PC-9 (cell line): ENCODE data around the gene VSTM2L. TPM values are rescaled to one million over a fixed set of nuclear protein-coding genes. Genes with fewer than 3 reads are reported as not detected.
A peak's percentile ranks its signal among the peaks of the same experiment; 100 is the strongest.

Experiments used
- BruUV-seq: library from RNA; stranded (reverse); fragments of 400-500 nt; replicated peaks from 2 replicates; lab custom pipeline; 2021; lab: Mats Ljungman, UMichigan
- CTCF ChIA-PET: fragments of 300-600 bp; sonication (Branson Sonifier 250); formaldehyde crosslinking; loops from one replicate; lab custom pipeline; 2022; ENCODE audit warnings: antibody characterized with exemption; lab: Charles Lee
- POLR2A ChIA-PET: fragments of 300-600 bp; sonication (Branson Sonifier 250); formaldehyde crosslinking; loops from one replicate; lab custom pipeline; 2022; ENCODE audit warnings: antibody characterized with exemption; ENCODE audit not compliant: unreplicated experiment; lab: Charles Lee
- DNase-seq, 2 experiments: peaks; one replicate each; pipeline versions ENCODE4 v3.0.0 to v3.0.0-alpha.2; 2015 to 2022; ENCODE audit warnings: mixed read lengths in 1 of 2
- H2AFZ ChIP-seq: fragments of 200-600 bp; sonication (generic); 2 replicates; pipeline ENCODE4 v1.8.1; 2017; ENCODE audit warnings: antibody characterized with exemption
- H3F3A ChIP-seq: fragments of 200-600 bp; sonication (generic); 2 replicates; pipeline ENCODE4 v1.8.1; 2017; ENCODE audit warnings: antibody characterized with exemption, mild to moderate bottlenecking, low read depth; ENCODE audit not compliant: insufficient read depth
- H3K27ac ChIP-seq: fragments of 200-600 bp; sonication (generic); 2 replicates; pipeline ENCODE4 v1.6.1; 2016; ENCODE audit warnings: mixed run types
- H3K27me3 ChIP-seq: fragments of 200-600 bp; sonication (generic); 2 replicates; pipeline ENCODE4 v1.6.1; 2016; ENCODE audit warnings: low read depth, mixed run types; ENCODE audit not compliant: insufficient read depth
- H3K36me3 ChIP-seq: fragments of 200-600 bp; sonication (generic); 2 replicates; pipeline ENCODE4 v1.6.1; 2016; ENCODE audit warnings: low read depth, mixed run types
- H3K4me1 ChIP-seq: fragments of 200-600 bp; sonication (generic); replicated peaks from 2 replicates; pipeline ENCODE4 v1.6.1; 2016; ENCODE audit warnings: mixed run types; ENCODE audit not compliant: insufficient read depth
- H3K4me2 ChIP-seq: fragments of 200-600 bp; sonication (generic); 2 replicates; pipeline ENCODE4 v1.6.1; 2017; ENCODE audit warnings: mixed run types
- H3K4me3 ChIP-seq: fragments of 200-600 bp; sonication (generic); 2 replicates; pipeline ENCODE4 v1.6.1; 2016; ENCODE audit warnings: mixed run types
- H3K79me2 ChIP-seq: fragments of 200-600 bp; sonication (generic); 2 replicates; pipeline ENCODE4 v1.6.1; 2017; ENCODE audit warnings: low read depth, mixed run types
- H3K9me2 ChIP-seq: fragments of 200-600 bp; sonication (generic); 2 replicates; pipeline ENCODE4 v1.8.1; 2017; ENCODE audit warnings: mild to moderate bottlenecking; ENCODE audit not compliant: insufficient read depth
- H3K9me3 ChIP-seq: fragments of 200-600 bp; sonication (generic); 2 replicates; pipeline ENCODE4 v1.8.1; 2016; ENCODE audit warnings: low read depth; ENCODE audit not compliant: insufficient read depth
- H4K20me1 ChIP-seq: fragments of 200-600 bp; sonication (generic); 2 replicates; pipeline ENCODE4 v1.8.1; 2017; ENCODE audit not compliant: insufficient read depth
- EZH2 ChIP-seq: fragments of 200-600 bp; sonication (generic); IDR thresholded peaks from 2 replicates; pipeline ENCODE4 v1.8.0; 2017; ENCODE audit warnings: antibody characterized with exemption, low read depth
- intact Hi-C: fragments of 100-400 bp; cut with micrococcal nuclease; formaldehyde crosslinking; loops from one replicate; pipeline ENCODE4 v1.10.0; 2022; ENCODE audit not compliant: unreplicated experiment
- total RNA-seq: library from RNA; stranded (reverse); gene quantifications from 2 replicates; pipeline ENCODE4 v1.2.3, GENCODE V29; 2021
- TF ChIP-seq, protein P1 (sequence below): fragments of 200-600 bp; sonication (generic); conservative IDR thresholded peaks from 2 replicates; pipeline ENCODE4 v1.6.1; 2017; ENCODE audit warnings: mixed run types, antibody characterized with exemption, mild to moderate bottlenecking, moderate library complexity

Gene VSTM2L
- total RNA-seq, 1 experiment from 2014 or later, result 1.4 TPM

DNA sequence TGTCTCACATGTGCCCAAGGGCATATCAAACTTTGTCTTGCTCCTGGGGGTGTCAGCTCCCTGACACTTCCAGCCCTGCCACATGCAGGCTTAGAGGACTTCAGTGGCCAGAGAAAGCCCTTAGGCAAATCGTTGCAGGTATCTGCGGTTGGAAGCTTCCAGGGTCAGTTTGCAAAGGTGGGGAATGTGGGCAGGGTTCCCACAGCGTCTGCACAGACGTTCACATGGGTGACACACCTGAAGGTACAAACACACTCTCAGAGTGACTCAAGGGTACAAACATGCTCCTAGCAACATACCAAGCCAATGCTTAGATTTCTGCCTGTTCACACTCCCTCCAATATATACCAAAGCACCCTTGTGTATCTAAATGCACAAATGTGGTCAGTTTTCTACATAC lies 30.0 kb downstream of the VSTM2L start:
- H3K79me2 ChIP-seq, result no peaks in the 10 kb centered on the region
- peaks cover 3% of the 10 kb centered on the region; the same call in 1 of the 2 replicates for H3F3A ChIP-seq
- H3K27me3 ChIP-seq, result peaks cover 18% of the 10 kb centered on the region
- H3K36me3 ChIP-seq, result no peaks in the 10 kb centered on the region
- POLR2A ChIA-PET, result interaction anchor here (0.8 kb wide), 1 partner anchor 60 kb away, joined by 4 read pairs; no protein-coding TSS in a partner anchor
- DNase-seq, result peak; percentile 87 to 88
- H3K4me3 ChIP-seq, result no peak overlapping the region
- CTCF ChIA-PET, result interaction anchor here (1.4 kb wide), 1 partner anchor 62 kb away, joined by 4 read pairs; no protein-coding TSS in a partner anchor
- H3K4me1 ChIP-seq, result peaks cover 10% of the 10 kb centered on the region; the same call in 1 of the 2 replicates
- intact Hi-C loops, result loop anchor here (1.0 to 2.0 kb wide), 2 partner anchors 26 to 57 kb away; no protein-coding TSS in a partner anchor
- TF ChIP-seq, protein P1, sequence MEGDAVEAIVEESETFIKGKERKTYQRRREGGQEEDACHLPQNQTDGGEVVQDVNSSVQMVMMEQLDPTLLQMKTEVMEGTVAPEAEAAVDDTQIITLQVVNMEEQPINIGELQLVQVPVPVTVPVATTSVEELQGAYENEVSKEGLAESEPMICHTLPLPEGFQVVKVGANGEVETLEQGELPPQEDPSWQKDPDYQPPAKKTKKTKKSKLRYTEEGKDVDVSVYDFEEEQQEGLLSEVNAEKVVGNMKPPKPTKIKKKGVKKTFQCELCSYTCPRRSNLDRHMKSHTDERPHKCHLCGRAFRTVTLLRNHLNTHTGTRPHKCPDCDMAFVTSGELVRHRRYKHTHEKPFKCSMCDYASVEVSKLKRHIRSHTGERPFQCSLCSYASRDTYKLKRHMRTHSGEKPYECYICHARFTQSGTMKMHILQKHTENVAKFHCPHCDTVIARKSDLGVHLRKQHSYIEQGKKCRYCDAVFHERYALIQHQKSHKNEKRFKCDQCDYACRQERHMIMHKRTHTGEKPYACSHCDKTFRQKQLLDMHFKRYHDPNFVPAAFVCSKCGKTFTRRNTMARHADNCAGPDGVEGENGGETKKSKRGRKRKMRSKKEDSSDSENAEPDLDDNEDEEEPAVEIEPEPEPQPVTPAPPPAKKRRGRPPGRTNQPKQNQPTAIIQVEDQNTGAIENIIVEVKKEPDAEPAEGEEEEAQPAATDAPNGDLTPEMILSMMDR, result no peak
- no peak for TF ChIP-seq EZH2
- no peaks in the 10 kb centered on the region for H4K20me1 ChIP-seq
- H3K9me3 ChIP-seq, result no peaks in the 10 kb centered on the region
- no peak overlapping the region for H3K27ac ChIP-seq
- H3K9me2 ChIP-seq, result no peaks in the 10 kb centered on the region
- H3K4me2 ChIP-seq, result no peak overlapping the region
- BruUV-seq, result no TSS peak
- H2AFZ ChIP-seq, result no peak overlapping the region

DNA sequence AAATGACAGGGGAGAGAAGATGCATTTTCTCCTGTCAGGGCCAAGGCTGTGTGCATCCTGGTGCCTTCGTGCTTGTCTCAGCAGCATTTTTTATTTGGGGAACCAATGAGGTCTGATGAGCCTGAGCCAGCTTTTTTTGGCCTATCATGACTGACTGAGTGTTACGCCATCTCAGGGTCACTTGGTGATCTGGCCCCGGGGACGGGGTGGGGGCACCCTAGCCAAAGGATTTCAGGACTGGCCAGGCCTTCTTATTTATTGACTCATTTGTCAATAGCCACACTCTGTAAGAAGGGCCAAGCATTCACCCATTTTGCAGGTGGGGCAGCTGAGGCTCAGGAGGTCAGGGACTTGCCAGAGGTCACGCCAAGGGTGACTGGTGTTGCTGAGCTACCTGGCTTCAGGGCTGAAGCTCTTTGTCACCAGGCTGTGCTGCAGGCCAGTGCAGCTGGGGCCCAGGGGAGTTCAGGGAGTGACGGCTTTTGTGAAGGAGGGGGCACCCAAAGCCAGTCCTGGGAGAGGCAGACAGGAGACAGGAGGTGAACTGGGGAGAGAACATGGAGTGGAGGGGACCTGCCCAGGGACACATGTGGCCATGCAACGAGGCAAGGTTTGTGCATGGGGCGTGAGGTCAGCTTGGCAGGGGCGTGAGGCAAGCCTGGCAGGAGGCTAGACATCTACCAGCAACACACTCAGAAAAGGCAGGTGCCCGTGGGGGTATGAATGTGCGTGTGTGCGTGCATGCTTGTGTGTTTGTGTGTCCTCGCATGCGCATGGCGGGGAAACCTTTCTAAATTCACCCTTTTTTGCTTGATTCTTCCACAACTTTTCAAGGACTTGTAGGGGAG lies 31.1 kb downstream of the VSTM2L start:
- intact Hi-C loops, result loop anchor here (1.0 to 2.0 kb wide), 2 partner anchors 27 to 56 kb away; no protein-coding TSS in a partner anchor
- ChIA-PET CTCF (no interaction called here), POLR2A (no interaction called here)
- Histone ChIP-seq H3K4me2 (no peak overlapping the region), H3K27ac (no peak overlapping the region), H3K4me1 (peaks cover 10% of the 10 kb centered on the region; the same call in 1 of the 2 replicates), H4K20me1 (no peaks in the 10 kb centered on the region), H3K36me3 (no peaks in the 10 kb centered on the region), H3K27me3 (peaks cover 16% of the 10 kb centered on the region), H3F3A (peaks cover 3% of the 10 kb centered on the region; the same call in 1 of the 2 replicates), H2AFZ (no peak overlapping the region), H3K9me2 (no peaks in the 10 kb centered on the region), H3K9me3 (no peaks in the 10 kb centered on the region), H3K79me2 (no peaks in the 10 kb centered on the region), H3K4me3 (no peak overlapping the region)
- DNase-seq, result no peak
- BruUV-seq, result no TSS peak
- TF ChIP-seq, protein P1, result no peak
- TF ChIP-seq EZH2, result no peak

DNA sequence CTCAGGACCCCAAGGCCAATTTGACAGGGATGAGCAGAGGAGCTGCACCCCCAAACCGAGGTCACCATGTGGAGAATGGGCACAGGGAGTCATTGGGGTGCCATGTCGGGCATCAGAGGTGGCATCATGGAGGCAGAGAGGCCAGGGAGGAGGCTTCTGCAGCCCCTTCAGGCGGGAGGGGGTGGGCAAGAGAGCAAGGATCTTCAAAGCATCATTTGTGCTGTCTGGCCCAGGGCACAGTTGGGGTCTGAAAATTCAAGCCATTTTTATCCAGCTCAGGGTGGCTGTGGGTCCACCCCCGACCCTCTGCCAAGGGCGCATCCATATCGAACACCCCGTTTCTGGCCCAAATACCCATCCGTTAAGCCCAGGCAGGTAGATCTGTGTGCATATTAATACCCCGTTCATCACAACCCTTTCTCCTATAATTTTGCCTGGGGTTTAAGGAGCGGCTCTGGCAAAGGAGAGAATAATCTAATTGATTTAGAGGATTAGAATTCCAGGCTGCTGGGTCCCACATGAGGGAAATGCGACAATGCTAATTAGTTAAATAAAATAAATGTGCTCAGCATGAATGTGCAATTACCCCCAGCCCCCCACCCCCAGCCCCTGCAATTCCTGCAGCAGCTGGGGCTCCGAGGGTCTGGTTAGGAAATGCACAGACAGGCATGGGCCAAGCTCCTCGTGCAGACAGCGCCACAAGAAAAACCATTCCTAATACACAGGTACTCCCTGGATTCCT lies 31.9 kb downstream of the VSTM2L start:
- H3K79me2 ChIP-seq, result no peaks in the 10 kb centered on the region
- no TSS peak for BruUV-seq

More for the DNA sequence above, 31.9 kb downstream of the VSTM2L start:
- TF ChIP-seq, protein P1, result no peak
- no peak for TF ChIP-seq EZH2
- peaks cover 3% of the 10 kb centered on the region; the same call in 1 of the 2 replicates for H3F3A ChIP-seq
- H3K9me3 ChIP-seq, result no peaks in the 10 kb centered on the region
- peaks cover 10% of the 10 kb centered on the region; the same call in 1 of the 2 replicates for H3K4me1 ChIP-seq
- H3K4me2 ChIP-seq, result no peak overlapping the region
- no peak for DNase-seq
- no peaks in the 10 kb centered on the region for H3K9me2 ChIP-seq
- no peak overlapping the region for H3K27ac ChIP-seq
- H3K27me3 ChIP-seq, result peaks cover 15% of the 10 kb centered on the region
- ChIA-PET CTCF (no interaction called here), POLR2A (no interaction called here)
- H3K4me3 ChIP-seq, result no peak overlapping the region
- no peaks in the 10 kb centered on the region for H3K36me3 ChIP-seq
- no peak overlapping the region for H2AFZ ChIP-seq
- intact Hi-C loops, result no loop called here
- H4K20me1 ChIP-seq, result no peaks in the 10 kb centered on the region
